ENCODE measurements around the gene NOTCH4.

Gene NOTCH4

GRCh38 chr6:32184084-32184640 lies 39.7 kb downstream of the NOTCH4 start, which contains the start of gene AGER:
AGER (minus strand) TSS chr6:32184253; CDS start chr6:32184222, 31 bp downstream.
- Histone ChIP-seq H3K4me3 (ENCODE audit: low read length, poor library complexity, severe bottlenecking) (no peak within 1 kb of the TSS), H3K9me3 (ENCODE audit: insufficient read depth, low read depth, low read length) (no peaks in the 10 kb centered on the region), H3K4me1 (ENCODE audit: insufficient read depth, low read length, poor library complexity, severe bottlenecking) (peaks cover 20% of the 10 kb centered on the region), H3F3A (ENCODE audit: low read depth) (no peaks in the 10 kb centered on the region), H3K4me2 (ENCODE audit: low read depth, low read length, poor library complexity, severe bottlenecking) (no peak within 1 kb of the TSS), H3K9me2 (replicated peaks; ENCODE audit: low read depth, low read length) (no peaks in the 10 kb centered on the region), H3K36me3 (ENCODE audit: insufficient read depth, low read length) (peaks cover 28% of the 10 kb centered on the region; the same call in 1 of the 2 replicates), H4K20me1 (ENCODE audit: insufficient read depth, low read length, poor library complexity, severe bottlenecking) (peaks cover 10% of the 10 kb centered on the region), H2AFZ (ENCODE audit: low read length) (no peak within 1 kb of the TSS), H3K9ac (ENCODE audit: low read depth, low read length, poor library complexity, severe bottlenecking) (no peak within 1 kb of the TSS), H3K79me2 (ENCODE audit: insufficient read depth, low read length) (peaks cover 51% of the 10 kb centered on the region), H3K27me3 (ENCODE audit: insufficient read depth, low read length, poor library complexity, severe bottlenecking) (no peaks in the 10 kb centered on the region)
- no peak for TF ChIP-seq EZH2phosphoT487 (IDR thresholded peaks at IDR 0.05; ENCODE audit: borderline replicate concordance)
- no peak for TF ChIP-seq CTCF (conservative IDR thresholded peaks at IDR 0.05; ENCODE audit: low read length)

- H3K4me2 ChIP-seq (ENCODE audit: low read depth, low read length, poor library complexity, severe bottlenecking): no peak overlapping the region
- H3K27me3 ChIP-seq (ENCODE audit: insufficient read depth, low read length, poor library complexity, severe bottlenecking): no peaks in the 10 kb centered on the region
- peaks cover 28% of the 10 kb centered on the region; the same call in 1 of the 2 replicates for H3K36me3 ChIP-seq (ENCODE audit: insufficient read depth, low read length)
- no peak overlapping the region for H2AFZ ChIP-seq (ENCODE audit: low read length)
- no peaks in the 10 kb centered on the region for H3K9me3 ChIP-seq (ENCODE audit: insufficient read depth, low read depth, low read length)
- no peak overlapping the region for H3K9ac ChIP-seq (ENCODE audit: low read depth, low read length, poor library complexity, severe bottlenecking)
- peaks cover 5% of the 10 kb centered on the region for H4K20me1 ChIP-seq (ENCODE audit: insufficient read depth, low read length, poor library complexity, severe bottlenecking)
- H3F3A ChIP-seq (ENCODE audit: low read depth): no peaks in the 10 kb centered on the region
- peaks cover 14% of the 10 kb centered on the region for H3K4me1 ChIP-seq (ENCODE audit: insufficient read depth, low read length, poor library complexity, severe bottlenecking)
- H3K79me2 ChIP-seq (ENCODE audit: insufficient read depth, low read length): peaks cover 51% of the 10 kb centered on the region
- H3K4me3 ChIP-seq (ENCODE audit: low read length, poor library complexity, severe bottlenecking): no peak overlapping the region
- TF ChIP-seq CTCF (conservative IDR thresholded peaks at IDR 0.05; ENCODE audit: low read length) (no peak), EZH2phosphoT487 (IDR thresholded peaks at IDR 0.05; ENCODE audit: borderline replicate concordance) (no peak)
- no peaks in the 10 kb centered on the region for H3K9me2 ChIP-seq (replicated peaks; ENCODE audit: low read depth, low read length)
These were observed 40.3 kb downstream of the NOTCH4 start for GRCh38 chr6:32183483-32184083.

DNA sequence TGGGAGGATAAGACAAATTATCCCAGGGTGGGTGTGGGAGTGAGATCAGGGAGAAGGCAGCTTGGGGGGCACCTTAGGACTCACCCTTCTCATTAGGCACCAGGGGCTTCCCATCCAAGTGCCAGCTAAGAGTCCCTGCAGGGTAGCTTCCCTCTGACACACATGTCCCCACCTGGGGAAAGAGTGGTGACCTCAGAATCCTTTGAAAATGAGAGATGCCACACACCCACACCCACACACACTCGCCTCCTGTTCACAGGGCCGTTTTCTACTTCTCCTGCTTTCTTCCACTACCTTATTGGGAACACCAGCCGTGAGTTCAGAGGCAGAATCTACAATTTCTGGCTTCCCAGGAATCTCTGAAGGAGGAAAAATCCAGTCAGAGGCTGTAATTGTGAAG lies 40.8 kb downstream of the NOTCH4 start:
- no peak overlapping the region for H3K4me3 ChIP-seq (ENCODE audit: low read length, poor library complexity, severe bottlenecking)
- H3K36me3 ChIP-seq (ENCODE audit: insufficient read depth, low read length): peaks cover 28% of the 10 kb centered on the region; the same call in 1 of the 2 replicates
- no peaks in the 10 kb centered on the region for H3K27me3 ChIP-seq (ENCODE audit: insufficient read depth, low read length, poor library complexity, severe bottlenecking)
- H3K79me2 ChIP-seq (ENCODE audit: insufficient read depth, low read length): peaks cover 47% of the 10 kb centered on the region
- H3K9me3 ChIP-seq (ENCODE audit: insufficient read depth, low read depth, low read length): no peaks in the 10 kb centered on the region
- H3K4me1 ChIP-seq (ENCODE audit: insufficient read depth, low read length, poor library complexity, severe bottlenecking): peaks cover 12% of the 10 kb centered on the region
- H3K9me2 ChIP-seq (replicated peaks; ENCODE audit: low read depth, low read length): no peaks in the 10 kb centered on the region
- TF ChIP-seq EZH2phosphoT487 (IDR thresholded peaks at IDR 0.05; ENCODE audit: borderline replicate concordance): no peak
- no peak for TF ChIP-seq CTCF (conservative IDR thresholded peaks at IDR 0.05; ENCODE audit: low read length)
- H2AFZ ChIP-seq (ENCODE audit: low read length): no peak overlapping the region
- peaks cover 5% of the 10 kb centered on the region for H4K20me1 ChIP-seq (ENCODE audit: insufficient read depth, low read length, poor library complexity, severe bottlenecking)
- H3K9ac ChIP-seq (ENCODE audit: low read depth, low read length, poor library complexity, severe bottlenecking): no peak overlapping the region
- no peak overlapping the region for H3K4me2 ChIP-seq (ENCODE audit: low read depth, low read length, poor library complexity, severe bottlenecking)
- no peaks in the 10 kb centered on the region for H3F3A ChIP-seq (ENCODE audit: low read depth)
